Stimulated activated CD8-positive, alpha-beta memory T cell treated with anti-CD3 and anti-CD28 coated beads, Interleukin-4, amount 100 ng/mL, for 4 hours (primary cell): ENCODE measurements around the gene ZFYVE28.
A peak's percentile ranks its signal among the peaks of the same experiment; 100 is the strongest.

Experiments
- DNase-seq, 2 donors: peaks; one replicate each; pipeline ENCODE4 v3.0.0-alpha.2; 2020; ENCODE audit warnings: low read depth in 2 of 2, low spot score in 1 of 2

The ZFYVE28 gene

DNA sequence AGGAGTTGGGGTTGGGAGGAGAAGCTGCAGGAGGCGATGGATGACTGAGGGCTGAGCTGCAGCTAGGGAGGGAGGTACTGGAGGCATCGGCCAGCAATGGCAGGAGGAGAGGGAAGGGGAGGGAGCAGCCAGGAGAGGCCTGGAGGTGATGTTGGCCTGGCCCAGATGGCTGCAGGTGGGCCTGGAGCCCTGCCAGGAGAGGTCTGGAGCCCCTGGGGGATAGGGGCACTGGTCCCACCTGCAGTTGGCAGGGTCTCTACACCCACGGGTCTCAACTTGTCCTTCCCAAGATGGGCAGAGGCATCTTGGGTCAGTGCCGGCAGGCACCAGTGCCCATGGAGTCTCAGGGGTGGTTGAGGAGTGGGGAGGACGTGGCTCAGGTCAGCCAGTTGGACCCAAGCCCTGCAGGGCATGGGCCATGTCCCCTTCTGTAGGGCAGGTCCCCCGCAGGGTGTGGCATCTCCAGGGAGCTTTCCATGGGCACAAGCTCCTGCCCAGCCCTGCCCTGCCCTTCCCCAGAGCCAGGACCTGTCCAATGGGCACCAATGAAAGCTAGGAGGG is 153.9 kb downstream of the ZFYVE28 start:
- no peak for DNase-seq

DNA sequence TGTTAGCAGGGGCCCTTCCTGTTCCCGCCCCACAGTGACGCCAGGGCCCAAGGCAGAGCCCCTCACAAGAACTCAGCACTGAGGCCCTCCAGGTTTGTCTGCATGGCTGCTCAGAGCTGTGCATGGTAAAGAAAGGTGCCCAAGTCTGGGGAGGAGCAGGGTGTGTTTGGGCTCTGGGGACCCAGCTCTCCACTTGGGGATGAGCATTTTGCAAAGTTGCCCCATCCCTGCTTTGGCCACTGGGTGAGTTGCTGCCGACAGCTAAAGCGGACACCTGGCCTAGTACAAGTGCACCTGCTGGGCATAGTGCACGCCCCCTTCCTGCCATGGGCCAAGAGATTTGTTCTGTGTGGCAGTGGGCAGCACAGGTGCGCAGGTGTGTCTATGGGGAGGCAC is 154.5 kb downstream of the ZFYVE28 start:
- no peak for DNase-seq

DNA sequence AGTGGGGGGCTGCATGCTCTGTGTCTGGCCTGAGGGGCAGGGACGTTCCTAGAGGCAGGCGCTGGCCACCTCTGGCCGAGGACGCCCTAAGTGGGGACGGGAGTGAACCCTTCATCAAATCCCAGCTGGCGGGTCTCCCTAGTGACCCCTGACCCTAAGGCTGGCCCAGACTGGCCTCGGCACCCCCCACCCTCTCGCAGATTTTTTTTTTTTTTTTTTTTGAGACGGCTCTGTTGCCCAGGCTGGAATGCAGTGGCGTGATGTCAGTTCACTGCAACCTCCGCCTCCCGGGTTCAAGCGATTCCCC is 155.5 kb downstream of the ZFYVE28 start:
- no peak for DNase-seq

DNA sequence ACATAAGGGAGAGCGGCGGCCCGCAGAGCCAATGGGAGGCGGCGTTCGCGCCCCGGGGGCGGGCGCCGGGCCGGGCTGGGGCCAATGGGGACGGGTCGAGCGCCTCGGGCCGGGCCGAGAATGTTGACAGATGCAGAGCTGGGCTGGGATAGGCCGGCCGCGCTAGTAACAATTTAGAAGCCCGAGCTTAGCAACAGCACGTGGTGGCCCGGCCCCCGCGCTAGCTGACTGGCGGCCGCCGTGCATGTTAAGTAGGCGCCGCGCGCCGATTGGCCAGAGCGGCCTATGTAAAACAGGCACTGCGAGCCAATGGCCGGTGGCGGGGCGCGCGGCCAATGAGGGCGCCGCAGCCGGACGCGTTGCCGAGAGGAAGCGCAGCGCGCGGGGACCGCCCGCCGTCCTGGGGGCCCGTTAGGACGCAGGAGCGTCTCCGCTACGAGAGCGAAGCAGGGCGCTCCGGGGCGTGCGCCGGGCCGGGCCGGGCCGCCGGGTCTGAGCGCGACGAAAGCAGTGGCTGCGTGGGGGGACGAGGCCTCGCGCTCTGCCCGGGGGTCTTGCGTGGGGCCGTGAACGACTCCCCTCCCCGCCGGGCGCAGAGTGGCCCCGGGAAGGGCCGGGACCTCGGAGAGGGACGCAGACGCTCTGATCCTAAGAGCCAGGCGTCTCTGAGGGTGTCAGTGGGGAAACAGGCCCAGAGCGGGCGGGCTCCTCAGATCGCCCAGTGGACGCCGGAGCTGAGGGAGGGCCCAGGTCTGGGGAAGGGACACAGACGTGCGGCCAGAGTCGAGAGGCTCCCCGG is 156.1 kb downstream of the ZFYVE28 start:
- peak; percentile 88 to 97 for DNase-seq

DNA sequence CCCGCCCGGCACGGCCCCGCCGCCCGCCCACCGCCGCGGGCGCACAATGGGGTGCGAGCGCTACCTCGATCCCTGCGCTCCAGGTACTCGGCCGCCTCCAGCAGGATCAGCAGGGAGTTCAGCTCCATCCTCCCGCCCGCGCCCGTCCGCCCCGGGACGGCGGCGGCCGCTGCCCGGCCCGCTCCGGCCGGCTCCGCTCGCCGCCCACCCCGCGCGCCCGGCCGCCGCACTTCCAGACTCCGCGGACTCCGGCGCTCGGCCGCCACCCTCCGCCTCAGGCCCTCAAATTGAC is 156.6 kb downstream of the ZFYVE28 start, which contains the start of gene MXD4:
TSS of gene MXD4 (minus strand) at position 257 of the 292 bp plus-strand sequence. CDS start at position 128, 129 bp downstream.
- no peak for DNase-seq

DNA sequence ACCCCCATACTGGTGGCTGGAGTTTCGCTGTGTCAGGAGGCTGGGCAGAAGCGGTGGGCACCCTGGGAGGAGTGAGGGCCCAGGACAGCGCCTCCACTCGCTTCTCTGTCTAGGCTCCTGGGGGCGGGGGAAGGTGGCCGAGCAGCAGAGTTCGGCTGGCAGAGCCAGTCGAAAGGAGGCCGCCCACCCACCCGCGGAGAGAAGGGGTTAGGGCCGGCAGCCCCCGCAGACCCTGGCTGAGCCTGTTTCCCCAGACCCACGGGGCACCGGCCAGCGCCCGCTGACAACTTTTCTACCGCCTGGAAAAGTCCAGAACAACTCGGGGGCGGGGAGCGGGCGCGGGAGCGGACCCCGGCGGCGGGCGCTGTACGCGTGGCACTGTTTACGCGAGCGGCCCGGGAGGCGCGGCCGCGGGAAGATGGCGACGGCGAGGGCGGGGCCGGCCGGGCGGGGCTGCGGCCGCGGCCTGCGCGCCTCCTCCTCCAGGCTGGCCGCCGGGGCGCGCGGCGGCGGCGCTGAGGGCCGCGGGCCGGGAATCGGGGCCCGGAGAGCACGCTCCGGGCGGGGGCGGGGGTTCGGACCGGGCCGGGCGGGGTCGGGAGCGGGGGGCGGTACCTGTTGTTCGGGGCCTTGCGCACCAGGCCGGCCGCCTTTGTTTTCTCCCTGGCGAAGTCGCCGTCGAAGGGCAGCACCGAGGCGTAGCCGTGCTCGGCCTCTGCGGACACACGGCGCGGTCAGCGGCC is 157.2 kb downstream of the ZFYVE28 start:
- DNase-seq, result no peak

DNA sequence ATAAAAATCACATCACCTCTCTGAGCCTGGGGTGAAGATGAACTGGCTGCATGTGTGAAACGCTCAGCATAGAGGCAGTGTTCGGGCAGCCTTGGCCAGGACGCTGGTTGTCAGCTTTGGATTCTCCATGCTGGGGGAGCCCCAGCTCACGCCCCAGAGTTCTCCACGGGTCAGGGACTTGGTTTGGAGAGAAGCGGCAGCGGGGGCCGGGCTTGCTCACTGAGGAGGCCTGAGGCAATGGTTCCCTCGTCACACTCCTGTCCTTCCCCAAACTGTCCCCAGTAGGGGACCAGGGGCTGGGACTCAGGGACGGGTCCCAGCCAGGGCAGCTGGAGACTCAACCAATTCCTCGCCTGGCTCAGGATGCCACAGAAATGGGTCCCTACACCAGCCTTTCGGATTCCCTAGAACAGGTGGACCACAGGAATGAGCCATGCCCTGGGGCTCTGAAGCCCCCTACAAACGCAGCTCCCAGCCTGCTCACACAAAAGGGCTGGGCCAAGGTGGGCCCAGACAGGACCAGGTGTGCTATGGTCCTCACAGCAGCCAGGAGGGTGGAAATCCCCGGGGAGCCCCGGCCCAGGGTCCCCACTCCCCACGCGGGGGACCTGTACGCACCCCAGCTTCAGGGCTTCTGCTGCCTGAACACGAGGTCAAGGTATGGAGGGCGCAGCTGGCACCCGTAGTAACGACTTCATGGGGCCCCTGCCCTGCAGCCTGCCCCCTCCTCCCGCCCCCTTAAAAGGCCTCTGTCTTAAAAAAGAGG is 157.9 kb downstream of the ZFYVE28 start:
- DNase-seq, result no peak

DNA sequence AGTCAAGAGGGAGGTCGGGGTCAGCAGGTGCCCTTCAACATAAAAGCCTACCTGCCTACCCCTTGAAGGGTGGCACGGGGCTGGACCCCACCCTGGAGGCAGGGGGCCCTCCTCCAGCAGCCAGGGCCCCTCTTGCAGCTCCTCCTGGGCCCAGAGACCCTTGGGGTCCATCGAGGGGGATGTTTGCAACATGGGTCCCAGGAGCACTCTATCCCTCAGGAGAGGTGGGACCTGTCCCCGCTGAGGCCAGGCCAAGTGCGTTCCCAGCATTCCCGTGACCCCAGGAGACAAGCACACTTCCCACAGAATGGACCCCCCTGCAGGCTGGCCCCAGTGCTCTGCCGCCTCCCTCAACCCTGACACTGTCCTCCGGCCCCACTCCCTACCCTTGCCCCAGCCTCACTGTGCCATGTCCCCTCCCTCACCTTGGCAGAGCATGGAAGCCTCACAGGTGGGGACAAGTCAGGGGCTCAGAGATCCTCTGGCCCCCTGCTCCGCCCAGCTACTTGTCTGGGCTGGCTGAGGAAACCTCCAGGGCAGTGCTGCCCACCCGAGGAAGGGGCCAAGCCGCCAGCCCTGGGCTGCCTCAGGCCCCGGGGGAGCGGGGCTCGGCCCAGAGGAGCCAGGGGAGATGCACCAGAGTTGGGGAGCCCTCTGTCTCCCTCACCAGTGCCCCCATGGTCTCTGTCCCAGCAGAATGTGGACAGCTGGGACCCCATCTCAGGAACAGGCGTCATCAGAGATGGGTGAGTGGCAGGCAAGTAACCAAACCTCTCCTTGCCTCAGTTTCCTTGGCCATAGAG is 158.7 kb downstream of the ZFYVE28 start:
- no peak for DNase-seq

DNA sequence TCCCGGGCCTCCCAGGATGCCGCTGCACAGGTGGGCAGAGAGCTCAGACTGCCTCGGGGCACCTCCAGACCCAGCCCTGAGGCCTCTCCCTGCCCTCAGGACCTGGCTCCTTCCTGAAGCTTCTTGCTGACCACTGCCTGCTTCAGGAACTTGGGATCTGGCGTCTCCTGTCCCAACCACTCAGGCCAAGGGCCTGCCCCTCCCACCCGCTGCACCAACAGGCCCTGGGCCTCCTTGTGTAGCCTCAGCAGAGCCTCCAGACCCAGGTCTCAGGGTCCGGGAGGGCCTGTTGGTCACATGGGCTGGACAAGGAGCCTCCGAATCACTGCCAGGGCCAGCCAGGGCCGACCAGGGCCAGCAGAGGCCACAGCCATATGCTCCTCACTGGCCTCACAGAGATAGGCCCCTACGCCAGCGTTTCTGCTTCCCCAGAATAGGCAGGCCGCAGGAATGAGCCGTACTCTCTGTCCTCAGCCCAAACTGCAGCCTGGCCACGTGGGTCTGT is 159.4 kb downstream of the ZFYVE28 start:
- no peak for DNase-seq

DNA sequence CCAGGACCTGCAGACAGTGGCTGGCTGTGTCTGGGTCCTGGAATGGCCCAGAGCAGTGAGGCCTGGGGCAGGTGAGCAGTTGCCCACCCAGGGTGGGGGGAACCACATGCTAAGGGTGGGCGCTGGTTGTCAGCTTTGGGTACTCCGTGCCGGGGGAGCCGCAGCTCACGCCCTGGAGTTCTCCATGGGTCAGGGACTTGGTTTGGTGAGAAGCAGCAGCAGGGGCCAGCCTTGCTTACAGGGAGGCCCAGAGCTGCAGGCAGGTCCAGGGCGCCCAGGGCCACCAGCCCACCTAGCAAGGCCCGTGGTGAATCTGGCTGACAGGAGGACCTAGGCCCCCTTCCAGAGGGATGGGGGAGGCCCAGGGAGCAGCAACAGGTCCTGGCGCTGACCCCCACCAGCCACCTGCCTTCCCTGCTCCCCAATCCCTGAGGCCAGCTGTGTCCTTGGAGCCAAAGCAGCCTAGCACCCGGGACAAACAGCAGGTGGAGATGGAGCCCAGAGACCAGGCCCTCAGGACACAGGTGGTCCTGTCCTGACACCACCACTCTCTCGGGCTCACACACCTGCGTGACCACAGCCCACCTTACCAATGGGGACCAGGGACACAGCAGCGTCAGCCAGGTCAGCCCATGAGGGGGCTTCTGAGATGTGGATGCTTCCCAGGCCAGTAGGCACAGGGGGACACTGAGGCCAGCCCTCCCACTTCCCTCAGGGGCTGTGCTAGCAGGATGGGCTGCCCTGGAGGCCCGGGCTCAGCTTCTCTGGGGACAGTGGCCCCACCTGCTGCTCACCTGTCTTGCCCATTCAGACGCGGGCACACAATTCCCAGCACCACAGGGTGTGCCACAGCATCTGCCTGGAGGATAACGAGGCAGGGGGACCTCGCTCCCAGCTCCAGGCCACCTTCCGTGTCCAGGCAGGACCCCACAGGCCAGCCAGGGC is 160.1 kb downstream of the ZFYVE28 start:
- no peak for DNase-seq

DNA sequence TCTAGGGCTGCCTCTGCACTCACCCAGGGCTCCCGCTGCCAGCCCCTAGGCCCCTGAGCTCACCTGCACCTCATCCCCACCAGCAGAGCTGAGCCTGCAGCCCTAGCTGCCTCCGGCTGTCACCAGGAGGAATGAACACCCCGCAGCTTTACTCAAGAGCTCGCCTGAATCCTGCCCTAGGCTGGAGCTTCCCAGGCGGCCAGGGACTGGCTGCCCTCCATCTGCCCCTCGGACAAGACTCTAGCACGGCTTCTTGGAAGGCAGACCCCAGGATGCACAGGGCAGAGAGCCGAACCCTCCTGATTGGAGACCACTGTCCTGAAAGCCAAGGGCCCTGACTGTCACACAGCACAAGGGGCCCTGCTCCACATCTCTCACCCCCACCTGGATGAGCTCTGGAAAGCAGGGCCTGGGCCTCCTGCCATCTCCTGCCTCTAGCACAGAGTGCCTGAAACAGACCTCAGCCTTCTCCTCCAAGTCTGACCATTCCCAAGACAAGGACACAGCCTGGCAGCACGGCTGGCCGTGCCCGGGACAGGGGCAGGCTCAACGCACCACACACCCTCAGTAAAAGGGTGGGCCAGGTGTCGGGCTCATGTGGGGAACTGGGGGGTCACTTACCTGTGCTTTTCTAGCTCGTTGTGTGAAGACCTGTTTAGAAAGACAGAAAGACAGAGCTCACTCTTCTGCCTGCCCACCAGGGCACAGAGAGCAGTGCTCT is 160.9 kb downstream of the ZFYVE28 start:
- DNase-seq, result no peak

DNA sequence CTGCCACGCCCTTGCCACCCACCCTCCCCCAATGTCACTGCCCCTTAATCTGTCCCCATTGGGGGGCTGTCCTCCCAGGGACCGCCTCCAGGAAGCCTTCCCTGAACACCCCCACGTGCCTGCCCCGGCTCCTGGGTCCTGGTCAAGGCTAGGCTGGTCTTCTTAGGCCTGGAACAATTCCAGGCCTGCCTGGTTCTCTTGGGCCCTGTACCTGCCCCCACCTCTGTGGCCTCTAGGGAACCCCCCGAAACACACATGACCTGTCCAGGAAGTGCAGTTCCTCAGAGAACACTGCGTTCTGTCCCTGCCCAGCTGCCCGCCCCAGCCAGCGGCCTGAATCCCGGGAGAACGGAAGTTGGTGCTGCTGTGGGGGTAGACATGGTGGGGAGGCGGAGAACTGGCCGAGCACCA is 161.7 kb downstream of the ZFYVE28 start:
- DNase-seq, result no peak

DNA sequence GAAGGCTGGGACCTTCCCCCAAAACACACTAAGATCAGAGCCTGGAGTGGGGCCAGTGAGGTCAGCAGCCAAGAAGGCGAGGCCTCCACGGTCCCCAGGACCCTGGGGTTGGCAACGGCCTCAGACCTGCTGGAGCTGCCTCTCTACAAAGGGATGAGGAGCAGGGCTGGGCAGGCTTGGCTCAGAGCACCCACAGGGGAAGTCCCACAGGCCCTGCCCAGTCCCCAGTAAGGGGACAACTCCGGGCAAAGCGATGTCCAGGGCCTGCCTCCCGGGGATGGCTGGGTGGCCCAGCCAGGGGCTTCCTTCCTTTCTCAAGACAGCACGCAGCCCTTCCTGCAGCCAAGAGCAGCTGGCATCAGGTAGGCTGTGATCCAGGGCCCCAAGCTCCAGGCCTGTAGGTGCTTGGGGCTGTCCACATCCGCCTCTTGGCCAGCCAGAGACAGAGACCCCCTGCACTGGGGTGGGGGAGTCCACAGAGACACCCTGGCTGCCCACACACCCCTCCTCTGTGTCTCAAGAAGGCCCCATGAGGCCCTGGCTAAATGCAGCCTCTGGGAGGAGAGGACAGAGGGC is 162.2 kb downstream of the ZFYVE28 start:
- DNase-seq, result no peak

DNA sequence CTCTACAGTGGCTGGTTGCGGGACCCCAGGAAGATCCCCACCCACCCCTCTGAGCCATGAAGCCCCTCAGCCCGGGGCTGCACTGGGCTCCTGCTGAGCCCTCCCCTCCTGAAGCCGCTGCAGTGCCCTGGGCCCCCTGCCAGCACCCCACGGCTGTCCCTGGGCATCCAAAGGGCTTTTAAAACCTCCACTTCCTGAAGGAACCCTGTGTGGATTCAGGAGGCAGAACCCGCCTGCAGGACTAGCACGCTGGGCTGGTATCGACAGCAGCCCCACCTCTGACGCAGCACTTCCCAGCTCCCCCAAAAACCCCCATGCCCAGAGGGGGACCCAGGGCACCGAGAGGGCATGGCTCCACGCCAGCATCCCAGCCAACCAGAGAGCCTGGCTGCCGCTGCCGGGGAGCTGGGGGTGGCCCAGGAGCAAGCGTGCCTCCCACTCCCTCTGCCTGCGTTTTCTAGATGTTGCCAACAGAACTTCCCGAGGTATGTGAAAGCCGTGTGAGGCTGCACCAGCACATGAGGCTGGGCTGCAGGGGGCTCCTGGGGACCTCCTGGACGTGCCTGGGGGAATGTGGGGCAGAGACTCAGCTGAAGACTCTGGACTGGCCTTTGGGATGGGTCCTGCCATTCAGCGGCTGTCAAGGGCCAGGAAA is 162.8 kb downstream of the ZFYVE28 start:
- no peak for DNase-seq

DNA sequence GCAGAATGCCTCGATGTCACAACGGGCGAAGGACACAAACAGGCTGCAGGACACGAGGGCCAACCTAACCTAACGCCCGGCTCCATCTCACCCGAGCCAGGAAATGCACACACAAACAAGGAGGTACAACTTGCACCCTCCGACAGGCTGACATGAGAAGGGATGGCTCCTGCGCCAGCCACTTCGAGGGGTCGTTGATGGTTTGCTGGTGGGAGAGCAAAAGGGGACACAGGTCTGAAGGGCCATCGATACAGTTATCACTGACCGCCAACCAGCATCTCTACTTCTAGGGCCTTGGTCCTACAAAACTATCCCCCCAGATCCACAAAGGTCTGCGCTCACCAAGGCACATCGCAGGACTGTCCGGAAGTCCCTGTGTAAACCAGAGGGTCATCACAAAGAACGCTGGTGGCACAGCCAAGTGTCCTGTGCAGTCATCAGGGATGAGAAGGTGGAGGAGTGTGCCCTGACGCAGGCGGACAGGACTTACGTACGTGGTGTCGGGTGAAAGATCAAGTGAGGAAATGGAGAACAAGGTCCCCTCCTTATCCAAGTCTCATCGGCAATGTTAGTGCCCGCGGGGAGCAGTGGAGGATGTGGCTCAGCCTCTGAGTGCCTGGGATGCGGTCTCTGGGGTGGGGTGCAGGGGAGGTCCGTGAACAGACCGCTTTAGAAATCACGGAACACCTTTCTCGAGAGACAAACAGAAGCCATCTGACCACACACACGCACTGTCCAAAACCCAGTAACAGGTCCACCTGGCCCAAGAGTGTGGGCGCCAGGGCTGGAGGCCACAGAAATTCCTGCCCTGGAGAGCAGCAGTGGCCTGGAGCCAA is 163.6 kb downstream of the ZFYVE28 start:
- no peak for DNase-seq

DNA sequence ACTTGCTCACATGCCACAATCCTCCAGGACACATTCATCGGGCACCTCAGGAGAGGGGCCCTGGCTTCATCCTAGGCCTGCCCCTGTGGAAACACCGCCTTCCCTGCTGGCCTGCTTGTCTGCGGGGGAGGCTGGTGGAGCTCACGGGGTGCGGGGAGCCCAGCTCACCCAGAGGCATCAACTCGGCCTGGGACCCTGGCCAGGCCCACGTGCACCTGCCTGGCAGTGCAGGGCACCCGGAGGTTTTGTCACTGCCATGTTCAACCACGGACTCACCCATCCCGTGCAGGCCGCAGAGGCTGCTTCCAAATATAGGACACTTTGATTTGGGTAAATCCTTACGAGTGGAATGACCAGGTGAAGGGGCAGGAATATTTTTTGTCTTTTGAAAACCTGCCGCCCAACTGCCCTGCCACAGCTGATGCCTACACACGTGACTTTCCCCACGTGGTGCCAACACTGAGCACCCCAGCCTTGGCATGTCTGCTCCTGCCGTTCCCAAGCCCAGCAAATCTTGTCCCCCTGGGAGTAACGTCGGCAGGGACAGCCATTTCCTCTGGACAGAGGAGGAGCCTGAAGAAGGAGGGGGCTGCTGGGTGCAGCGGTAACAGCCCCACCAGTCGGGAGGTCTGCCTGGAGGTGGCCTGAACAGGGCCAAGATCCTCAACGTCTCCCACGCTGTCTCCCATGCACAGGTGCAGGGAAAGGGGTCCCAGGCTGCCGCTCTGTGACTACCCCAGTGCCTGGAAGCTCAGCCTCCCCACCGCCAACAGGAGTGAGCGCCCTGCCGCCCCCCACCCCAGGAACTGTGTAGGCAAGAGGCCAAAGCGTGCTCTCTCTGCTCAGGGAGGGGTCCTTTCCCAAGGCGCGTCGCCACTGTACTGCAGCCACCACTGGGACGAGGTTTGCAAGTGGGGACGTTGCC is 165.0 kb downstream of the ZFYVE28 start:
- no peak for DNase-seq
